ENCODE measurements around the gene JAZF1. TPM values are rescaled to one million over a fixed set of nuclear protein-coding genes. Genes with fewer than 3 reads are reported as not detected.

JAZF1 gene
- total and polyA plus RNA-seq, 2 donors (not counting 1 experiment from before 2014, with no cell fraction given): 14.0 to 38.6 TPM

DNA sequence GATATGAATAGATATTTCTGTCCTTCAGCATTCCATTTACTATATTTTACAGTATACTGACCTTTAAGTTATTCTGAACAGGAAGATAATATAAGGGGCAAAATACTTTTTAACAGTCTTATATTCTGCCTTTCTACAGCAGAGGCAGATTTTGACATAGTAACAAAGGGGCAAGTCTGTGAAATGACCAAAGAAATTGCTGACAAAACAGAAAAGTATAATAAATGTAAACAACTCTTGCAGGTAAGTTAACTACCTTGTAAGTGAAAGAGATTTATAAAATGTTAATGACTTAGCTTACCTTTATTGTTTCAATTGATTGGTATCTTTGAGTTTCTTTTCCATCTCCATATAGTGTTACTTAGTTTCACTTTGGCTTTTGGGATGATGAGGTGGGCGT is 384.6 kb downstream of the JAZF1 start:
- H3K4me2 ChIP-seq (replicated peaks; ENCODE audit: low read depth, low read length, poor library complexity, severe bottlenecking): no peak overlapping the region
- peaks cover 16 to 50% of the 10 kb centered on the region in 2 experiments for H3K36me3 ChIP-seq (replicated peaks in 1 of 2; ENCODE audit: control extremely low read depth in 1 of 2, control insufficient read depth in 1 of 2, extremely low read depth in 1 of 2, insufficient read depth in 2 of 2, low read length in 1 of 2)
- POLR2A ChIA-PET: no interaction called here
- no peak overlapping the region for H3K4me3 Mint-ChIP-seq
- no peaks in the 10 kb centered on the region for H3K9me3 Mint-ChIP-seq (ENCODE audit: insufficient read depth)
- H4K20me1 ChIP-seq (ENCODE audit: control insufficient read depth, insufficient read depth, low read length, poor library complexity, severe bottlenecking): no peaks in the 10 kb centered on the region
- no peaks in the 10 kb centered on the region for H3K4me1 ChIP-seq (ENCODE audit: control insufficient read depth in 2 of 2, insufficient read depth in 2 of 2, low read length in 2 of 2)
- CTCF ChIA-PET: no interaction called here
- no peaks in the 10 kb centered on the region for H3K27me3 ChIP-seq (replicated peaks in 1 of 4; ENCODE audit: control extremely low read depth in 1 of 4, control insufficient read depth in 3 of 4, insufficient read depth in 4 of 4, low read length in 3 of 4)
- intact Hi-C loops (cut with micrococcal nuclease): no loop called here
- H2AFZ ChIP-seq (ENCODE audit: insufficient read depth, low read depth, low read length, poor library complexity, severe bottlenecking): no peak overlapping the region
- no peak for TF ChIP-seq EZH2 (IDR thresholded peaks at IDR 0.05; ENCODE audit: borderline replicate concordance, insufficient read depth, low read depth, low read length, poor library complexity, severe bottlenecking)
- TF ChIP-seq, protein P1, sequence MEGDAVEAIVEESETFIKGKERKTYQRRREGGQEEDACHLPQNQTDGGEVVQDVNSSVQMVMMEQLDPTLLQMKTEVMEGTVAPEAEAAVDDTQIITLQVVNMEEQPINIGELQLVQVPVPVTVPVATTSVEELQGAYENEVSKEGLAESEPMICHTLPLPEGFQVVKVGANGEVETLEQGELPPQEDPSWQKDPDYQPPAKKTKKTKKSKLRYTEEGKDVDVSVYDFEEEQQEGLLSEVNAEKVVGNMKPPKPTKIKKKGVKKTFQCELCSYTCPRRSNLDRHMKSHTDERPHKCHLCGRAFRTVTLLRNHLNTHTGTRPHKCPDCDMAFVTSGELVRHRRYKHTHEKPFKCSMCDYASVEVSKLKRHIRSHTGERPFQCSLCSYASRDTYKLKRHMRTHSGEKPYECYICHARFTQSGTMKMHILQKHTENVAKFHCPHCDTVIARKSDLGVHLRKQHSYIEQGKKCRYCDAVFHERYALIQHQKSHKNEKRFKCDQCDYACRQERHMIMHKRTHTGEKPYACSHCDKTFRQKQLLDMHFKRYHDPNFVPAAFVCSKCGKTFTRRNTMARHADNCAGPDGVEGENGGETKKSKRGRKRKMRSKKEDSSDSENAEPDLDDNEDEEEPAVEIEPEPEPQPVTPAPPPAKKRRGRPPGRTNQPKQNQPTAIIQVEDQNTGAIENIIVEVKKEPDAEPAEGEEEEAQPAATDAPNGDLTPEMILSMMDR (IDR thresholded peaks at IDR 0.05): no peak
- no peak overlapping the region for H3K4me3 ChIP-seq (ENCODE audit: control extremely low read depth in 1 of 5, extremely low read depth in 1 of 5, insufficient read depth in 1 of 5, low read depth in 2 of 5, low read length in 4 of 5)
- DNase-seq: no peak
- H3K4me1 Mint-ChIP-seq: no peaks in the 10 kb centered on the region
- no peaks in the 10 kb centered on the region for H3K27me3 Mint-ChIP-seq
- no peak overlapping the region for H3K27ac Mint-ChIP-seq
- ATAC-seq (ENCODE audit: low read depth): no peak
- no CpG with 5 or more reads among the region's 1 CpG for WGBS (ENCODE audit: insufficient coverage)
- no peak overlapping the region for H3K9ac ChIP-seq (ENCODE audit: low read length)
- no peaks in the 10 kb centered on the region for H3K79me2 ChIP-seq (ENCODE audit: control insufficient read depth, insufficient read depth, low read length)
- H3K27ac ChIP-seq (ENCODE audit: low read length in 2 of 2): no peak overlapping the region
- no peaks in the 10 kb centered on the region for H3K9me3 ChIP-seq (ENCODE audit: control extremely low read depth in 1 of 3, control insufficient read depth in 2 of 3, insufficient read depth in 1 of 3, low read length in 2 of 3)

DNA sequence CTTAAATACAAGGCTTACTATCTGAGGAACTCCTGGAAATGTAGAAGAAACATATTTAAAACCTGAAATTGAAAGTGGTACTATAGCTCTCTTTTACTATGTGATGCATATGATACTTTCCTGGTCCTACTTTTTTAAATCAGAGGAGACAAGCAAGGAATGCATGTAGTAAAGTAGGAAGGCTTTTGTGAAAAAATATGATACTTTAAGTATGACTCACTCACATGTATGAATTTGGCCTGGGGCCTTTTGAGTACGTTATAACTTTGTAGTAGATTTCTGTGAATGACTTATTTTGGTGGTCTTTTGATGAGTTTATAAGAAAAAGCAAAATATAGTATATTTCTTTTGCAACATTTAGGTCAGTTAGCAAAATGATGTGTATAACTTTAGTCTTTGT is 386.8 kb downstream of the JAZF1 start:
- no peaks in the 10 kb centered on the region for H3K79me2 ChIP-seq (ENCODE audit: control insufficient read depth, insufficient read depth, low read length)
- CTCF ChIA-PET: no interaction called here
- H3K4me2 ChIP-seq (replicated peaks; ENCODE audit: low read depth, low read length, poor library complexity, severe bottlenecking): no peak overlapping the region
- H2AFZ ChIP-seq (ENCODE audit: insufficient read depth, low read depth, low read length, poor library complexity, severe bottlenecking): no peak overlapping the region
- H3K27me3 ChIP-seq (replicated peaks in 1 of 4; ENCODE audit: control extremely low read depth in 1 of 4, control insufficient read depth in 3 of 4, insufficient read depth in 4 of 4, low read length in 3 of 4): no peaks in the 10 kb centered on the region
- no peak overlapping the region for H3K27ac Mint-ChIP-seq
- no peak for DNase-seq
- H3K9ac ChIP-seq (ENCODE audit: low read length): no peak overlapping the region
- H4K20me1 ChIP-seq (ENCODE audit: control insufficient read depth, insufficient read depth, low read length, poor library complexity, severe bottlenecking): no peaks in the 10 kb centered on the region
- POLR2A ChIA-PET: no interaction called here
- H3K36me3 ChIP-seq (replicated peaks in 1 of 2; ENCODE audit: control extremely low read depth in 1 of 2, control insufficient read depth in 1 of 2, extremely low read depth in 1 of 2, insufficient read depth in 2 of 2, low read length in 1 of 2): peaks cover 15 to 49% of the 10 kb centered on the region in 2 experiments
- H3K9me3 ChIP-seq (ENCODE audit: control extremely low read depth in 1 of 3, control insufficient read depth in 2 of 3, insufficient read depth in 1 of 3, low read length in 2 of 3): no peaks in the 10 kb centered on the region
- no CpG with 5 or more reads among the region's 1 CpG for WGBS (ENCODE audit: insufficient coverage)
- H3K4me3 ChIP-seq (ENCODE audit: control extremely low read depth in 1 of 5, extremely low read depth in 1 of 5, insufficient read depth in 1 of 5, low read depth in 2 of 5, low read length in 4 of 5): no peak overlapping the region
- no peaks in the 10 kb centered on the region for H3K27me3 Mint-ChIP-seq
- TF ChIP-seq, protein P1 (IDR thresholded peaks at IDR 0.05): no peak
- no peak for TF ChIP-seq EZH2 (IDR thresholded peaks at IDR 0.05; ENCODE audit: borderline replicate concordance, insufficient read depth, low read depth, low read length, poor library complexity, severe bottlenecking)
- H3K4me1 Mint-ChIP-seq: no peaks in the 10 kb centered on the region
- H3K9me3 Mint-ChIP-seq (ENCODE audit: insufficient read depth): no peaks in the 10 kb centered on the region
- ATAC-seq (ENCODE audit: low read depth): no peak
- intact Hi-C loops (cut with micrococcal nuclease): loop anchor here (5.0 kb wide), 1 partner anchor 41 kb away; no protein-coding TSS in a partner anchor
- no peak overlapping the region for H3K4me3 Mint-ChIP-seq
- no peak overlapping the region for H3K27ac ChIP-seq (ENCODE audit: low read length in 2 of 2)
- H3K4me1 ChIP-seq (ENCODE audit: control insufficient read depth in 2 of 2, insufficient read depth in 2 of 2, low read length in 2 of 2): no peaks in the 10 kb centered on the region

All from B cell (primary cell).